Measurements from ENCODE around the gene RPTOR.

RPTOR gene

DNA sequence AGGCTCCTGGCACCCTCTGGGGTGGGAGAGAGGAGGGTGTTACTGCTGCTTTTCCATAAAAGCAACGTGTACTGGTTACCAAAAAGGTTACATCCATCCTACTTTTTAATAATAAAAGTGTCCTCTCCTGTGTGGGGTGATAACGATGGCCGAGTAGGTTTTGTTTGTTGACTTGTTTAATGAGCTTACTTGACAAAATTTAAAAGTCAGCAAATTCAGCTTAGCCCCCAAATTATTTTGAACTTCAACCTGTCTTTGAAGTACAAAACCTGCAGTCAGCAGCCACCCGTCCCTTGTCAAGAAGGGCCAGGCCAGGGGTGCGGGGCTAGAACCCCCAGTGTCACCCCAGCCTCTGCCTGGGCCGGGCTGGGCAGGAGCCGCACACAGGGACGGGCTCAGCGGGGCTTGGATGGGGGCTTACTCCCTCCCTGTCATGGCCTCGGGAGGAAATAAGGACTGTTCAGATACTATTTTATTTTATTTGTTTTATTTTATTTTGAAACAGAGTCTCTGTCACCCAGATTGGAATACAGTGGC, 343.1 kb downstream of the RPTOR start:
- no peak for FAIRE-seq

- FAIRE-seq, result no peak
Measured at GRCh38 chr17:80888276-80889160, 343.9 kb downstream of the RPTOR start.

DNA sequence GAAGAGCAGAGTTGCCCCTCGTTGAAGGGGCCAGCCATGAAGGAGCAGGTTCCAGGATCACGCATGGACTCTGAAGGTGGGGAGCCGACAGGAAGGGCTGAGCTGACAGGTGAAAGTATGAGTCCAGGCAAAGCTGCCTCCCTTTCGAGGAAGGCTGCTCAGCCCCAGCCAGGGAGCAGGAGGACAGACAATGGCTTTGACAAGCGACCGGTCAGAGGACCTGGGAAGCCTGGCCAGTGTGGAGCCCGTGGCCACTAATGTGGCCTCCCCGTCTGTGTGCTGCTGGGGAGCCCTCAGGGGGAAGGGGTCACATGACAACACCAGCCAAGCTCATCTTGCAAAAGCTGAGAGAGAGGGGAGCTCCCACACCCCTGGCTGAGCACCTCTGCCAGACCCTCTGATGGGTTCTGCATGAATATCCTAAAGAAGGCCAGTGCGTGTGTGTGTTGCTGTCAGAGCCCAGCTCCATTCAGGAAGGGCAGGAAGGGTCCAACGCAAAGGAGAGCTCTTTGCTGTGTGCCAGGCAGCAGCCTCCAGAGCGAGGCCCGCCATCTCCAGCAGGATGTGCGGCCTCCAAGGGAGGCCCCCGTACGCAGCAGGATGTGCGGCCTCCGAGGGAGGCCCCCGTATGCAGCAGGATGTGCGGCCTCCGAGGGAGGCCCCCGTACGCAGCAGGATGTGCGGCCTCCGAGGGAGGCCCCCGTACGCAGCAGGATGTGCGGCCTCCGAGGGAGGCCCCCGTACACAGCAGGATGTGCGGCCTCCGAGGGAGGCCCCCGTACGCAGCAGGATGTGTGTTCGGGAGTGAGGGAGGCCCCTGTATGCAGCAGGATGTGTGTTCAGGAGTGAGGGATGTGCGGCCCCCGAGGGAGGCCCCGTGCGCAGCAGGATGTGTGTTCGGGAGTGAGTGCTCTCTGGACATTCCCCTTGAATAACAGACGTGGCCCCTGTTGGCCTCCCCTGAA, 344.9 kb downstream of the RPTOR start:
- FAIRE-seq, result no peak

DNA sequence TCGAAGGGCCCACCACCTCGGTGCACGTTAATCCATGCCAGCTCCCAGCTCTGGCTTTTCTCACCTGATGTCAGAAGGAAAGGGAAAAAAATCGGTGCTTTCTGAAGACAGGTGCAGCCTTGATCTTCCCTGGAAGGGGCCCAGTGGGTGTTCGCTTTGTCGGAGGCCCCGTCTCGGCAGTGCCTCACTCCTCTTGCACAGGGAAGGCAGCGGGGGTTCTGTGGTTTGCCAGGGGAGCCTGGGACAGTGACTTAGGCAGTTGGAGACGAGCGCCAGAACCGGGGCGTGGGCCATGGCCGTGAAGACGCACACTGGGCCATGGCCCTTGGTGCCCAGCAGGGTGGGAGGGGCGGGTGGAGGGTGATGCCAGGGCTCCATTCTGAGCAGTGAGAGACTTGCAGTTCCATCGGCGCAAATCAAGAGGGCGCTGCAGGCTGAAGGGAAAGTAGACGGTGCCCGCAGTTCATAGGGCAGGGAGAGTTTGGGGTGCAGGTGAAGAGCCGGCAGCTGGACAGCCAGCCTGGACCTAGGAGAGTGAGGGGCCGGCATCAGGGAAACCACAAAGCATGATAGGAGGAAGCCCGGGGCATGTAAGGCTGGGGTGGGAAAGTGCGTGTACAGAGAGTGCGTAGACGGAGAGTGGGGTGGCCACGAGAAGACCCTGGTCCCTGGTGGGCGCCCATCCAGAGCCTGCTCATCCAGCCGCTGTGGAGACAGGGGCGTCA, 345.7 kb downstream of the RPTOR start:
- no peak for FAIRE-seq

GRCh38 chr17:80890921-80891396, 346.3 kb downstream of the RPTOR start:
- FAIRE-seq, result no peak

GRCh38 chr17:80891397-80892018, 346.9 kb downstream of the RPTOR start:
- FAIRE-seq, result no peak

GRCh38 chr17:80892019-80892855, 347.6 kb downstream of the RPTOR start:
- FAIRE-seq, result no peak

DNA sequence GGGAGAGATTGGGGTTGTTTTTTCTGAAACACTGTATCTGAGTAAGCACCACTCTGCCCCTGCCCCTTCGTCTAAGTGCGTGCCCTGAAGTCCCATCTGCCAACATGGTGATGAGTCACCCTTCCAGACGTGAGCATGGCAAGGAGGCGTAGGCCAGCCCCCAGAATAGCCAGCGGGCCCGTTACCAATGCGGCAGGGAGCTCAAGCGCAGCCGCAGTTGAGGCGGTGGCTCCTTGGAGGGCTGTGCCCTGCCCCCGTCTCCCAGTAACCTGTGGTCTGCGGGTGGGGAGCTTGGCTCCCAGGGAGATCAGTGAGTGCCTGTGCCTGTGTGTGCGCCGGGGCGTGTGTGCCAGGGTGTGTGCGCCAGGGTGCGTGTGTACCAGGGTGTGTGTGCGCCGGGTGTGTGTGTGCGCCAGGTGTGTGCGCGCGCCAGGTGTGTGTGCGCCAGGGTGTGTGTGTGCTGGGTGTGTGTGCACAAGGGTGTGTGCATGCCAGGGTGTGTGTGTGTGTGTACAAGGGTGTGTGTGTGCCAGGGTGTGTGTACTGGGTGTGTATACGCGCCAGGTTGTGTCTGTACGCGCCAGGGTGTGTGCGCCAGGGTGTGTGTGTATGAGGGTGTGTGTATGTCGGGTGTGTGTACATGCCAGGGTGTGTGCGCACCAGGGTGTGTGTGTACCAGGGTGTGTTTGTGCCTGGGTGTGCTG, 348.4 kb downstream of the RPTOR start:
- no peak for FAIRE-seq

- FAIRE-seq, result no peak
Measured at GRCh38 chr17:80893604-80894438, 349.2 kb downstream of the RPTOR start.

- no peak for FAIRE-seq
Measured at GRCh38 chr17:80894439-80894721, 349.7 kb downstream of the RPTOR start.

- no peak for FAIRE-seq
Measured at GRCh38 chr17:80894726-80895125, 350.1 kb downstream of the RPTOR start.

DNA sequence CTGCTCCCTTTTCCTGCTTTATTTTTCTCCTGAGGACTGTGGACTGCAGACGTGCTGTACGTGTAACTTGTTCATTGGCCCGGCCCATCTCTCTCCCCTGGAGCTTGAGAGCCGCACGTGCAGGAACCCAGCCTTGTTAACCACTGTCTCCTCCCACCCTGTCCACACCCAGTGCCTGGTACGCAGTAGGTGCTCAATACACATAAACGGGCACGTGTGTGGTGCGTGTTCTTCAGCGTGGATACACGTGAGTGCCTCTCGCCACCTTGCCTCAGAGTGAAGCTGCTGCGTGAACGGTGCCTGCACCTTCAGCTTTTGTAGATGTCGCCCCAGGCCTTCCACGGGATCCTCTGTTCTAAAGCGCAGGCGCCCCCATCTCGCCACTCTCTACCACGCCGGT, 350.7 kb downstream of the RPTOR start:
- FAIRE-seq, result no peak

GRCh38 chr17:80898716-80899115, 354.1 kb downstream of the RPTOR start:
- no peak for FAIRE-seq

GRCh38 chr17:80899402-80900268, 355.0 kb downstream of the RPTOR start:
- peak; percentile 17 for FAIRE-seq

DNA sequence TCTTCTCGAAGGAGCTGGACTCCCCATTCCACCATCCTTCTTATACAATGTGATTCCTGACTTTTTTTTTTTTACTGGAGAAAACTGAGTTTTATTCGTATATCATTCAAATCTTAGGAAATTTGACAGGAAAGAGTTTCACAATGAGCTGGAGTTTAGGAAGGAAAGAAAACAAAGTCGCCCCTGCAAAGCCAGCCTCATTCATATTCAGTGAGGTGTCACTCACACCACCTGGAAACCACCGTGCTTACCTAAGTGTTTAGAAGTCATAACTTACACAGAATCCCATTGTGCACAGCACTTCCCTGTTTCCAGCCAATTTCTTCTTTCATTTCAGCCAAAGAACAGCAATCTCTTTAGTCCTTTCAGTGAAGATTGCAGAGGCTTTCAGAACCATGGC, 356.7 kb downstream of the RPTOR start:
- FAIRE-seq, result peak; percentile 65

GRCh38 chr17:80902197-80902962, 357.7 kb downstream of the RPTOR start:
- no peak for FAIRE-seq

DNA sequence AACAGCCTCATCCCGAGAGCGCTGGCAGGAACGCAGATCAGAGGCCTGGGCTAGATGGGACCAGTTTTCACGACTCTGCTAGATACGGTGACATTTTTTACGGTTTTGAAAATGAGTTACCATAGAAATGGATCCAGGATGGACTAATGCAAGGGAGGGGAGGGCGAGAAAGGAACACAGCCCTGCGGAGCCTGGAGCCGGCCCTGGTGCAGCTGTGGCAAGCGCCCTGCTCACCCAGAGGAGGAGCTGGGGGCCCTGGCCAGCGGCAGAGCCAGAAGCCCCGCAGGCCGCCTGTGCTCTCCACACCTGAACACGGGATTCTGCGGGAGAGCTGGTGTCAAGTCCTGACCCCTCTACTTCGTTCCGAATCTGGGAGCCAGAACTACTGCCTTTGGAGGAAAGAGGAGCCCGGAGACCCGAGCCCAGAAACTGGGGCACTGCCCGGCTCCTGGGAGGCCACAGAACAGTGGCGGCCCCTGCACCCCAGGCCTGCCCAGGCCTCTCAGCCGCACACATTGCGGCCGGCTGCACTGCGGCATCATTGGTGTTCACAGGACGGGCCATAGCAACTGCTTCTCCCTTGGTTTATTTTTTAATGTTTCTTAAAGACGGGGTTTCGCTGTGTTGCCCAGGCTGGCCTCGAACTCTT, 358.4 kb downstream of the RPTOR start:
- no peak for FAIRE-seq
